Spleen (tissue), 7 donors: ENCODE results near the gene YJU2.

Experiments used
- CTCF ChIP-seq, 11 experiments: fragments of 200-600 bp in 7 of 11; fragments of 450-650 bp in 4 of 11; sonication (generic) in 4 of 11; IDR thresholded peaks in 8 of 11; conservative IDR thresholded peaks in 3 of 11; 1 replicate in 7 of 11; 2 replicates in 4 of 11; pipeline versions ENCODE4 v1.4.0 to v1.8.0; 2016 to 2021; ENCODE audit warnings: antibody characterized with exemption in 11 of 11, inconsistent platforms in 4 of 11, mild to moderate bottlenecking in 1 of 11
- POLR2A ChIP-seq, 3 donors: fragments of 450-650 bp; IDR thresholded peaks; one replicate each; pipeline ENCODE4 v1.5.1; 2017; ENCODE audit warnings: antibody characterized with exemption in 3 of 3, mild to moderate bottlenecking in 1 of 3
- POLR2AphosphoS5 ChIP-seq, 3 donors: sonication (generic); formaldehyde crosslinking; IDR thresholded peaks; one replicate each; pipeline ENCODE4 v1.5.1; 2017; ENCODE audit warnings: antibody characterized with exemption in 3 of 3
- donor health status: DM: no; HTN: no; CAD: no; lungs with moderate emphysema.
- donor health status: DM: no; HTN: no; CAD: no.
- donor health status: DM: no; HTN: no; CAD: no.

- TF ChIP-seq CTCF (IDR thresholded peaks at IDR 0.05 in 8 of 11, conservative IDR thresholded peaks at IDR 0.05 in 3 of 11) (no peak), POLR2AphosphoS5 (IDR thresholded peaks at IDR 0.05) (no peak), POLR2A (IDR thresholded peaks at IDR 0.05) (no peak)
These were observed 55.4 kb downstream of the YJU2 start, which contains the start of gene TMIGD2 for GRCh38 chr19:4302243-4302640.
